ENCODE results near the gene CACNA1H.

Gene CACNA1H

GRCh38 chr16:1143761-1144450 is 9.0 kb upstream of the CACNA1H start:
- no peak for DNase-seq

GRCh38 chr16:1144476-1145382 is 8.2 kb upstream of the CACNA1H start:
- no peak for DNase-seq

GRCh38 chr16:1145383-1146100 is 7.4 kb upstream of the CACNA1H start:
- no peak for DNase-seq

GRCh38 chr16:1146409-1146808 is 6.5 kb upstream of the CACNA1H start:
- no peak for DNase-seq

GRCh38 chr16:1147027-1147426 is 5.9 kb upstream of the CACNA1H start:
- no peak for DNase-seq

GRCh38 chr16:1149101-1149636 is 3.7 kb upstream of the CACNA1H start:
- DNase-seq: no peak

GRCh38 chr16:1150511-1150982 is 2.4 kb upstream of the CACNA1H start:
- no peak for DNase-seq

GRCh38 chr16:1151424-1152122 is 1.3 kb upstream of the CACNA1H start:
- no peak for DNase-seq

- DNase-seq: no peak
Observed at GRCh38 chr16:1152123-1152638, 725 bp upstream of the CACNA1H start.

- no peak for DNase-seq
Observed at GRCh38 chr16:1153480-1154160, 714 bp downstream of the CACNA1H start.

- no peak for DNase-seq
Observed at GRCh38 chr16:1154291-1154886, 1.5 kb downstream of the CACNA1H start.

GRCh38 chr16:1154887-1155331 is 2.0 kb downstream of the CACNA1H start:
- DNase-seq: no peak

- no peak for DNase-seq
Observed at GRCh38 chr16:1155353-1156054, 2.6 kb downstream of the CACNA1H start.

- no peak for DNase-seq
Observed at GRCh38 chr16:1156055-1156982, 3.4 kb downstream of the CACNA1H start.

GRCh38 chr16:1156983-1157638 is 4.2 kb downstream of the CACNA1H start:
- DNase-seq: no peak

GRCh38 chr16:1157639-1158455 is 4.9 kb downstream of the CACNA1H start:
- no peak for DNase-seq

GRCh38 chr16:1158456-1159324 is 5.8 kb downstream of the CACNA1H start:
- no peak for DNase-seq
